PC-3 (cell line): Measurements from ENCODE around the gene MRPL50. TPM values are rescaled to one million over a fixed set of nuclear protein-coding genes. Genes with fewer than 3 reads are reported as not detected.

ENCODE experiments used
- ATAC-seq: fragments of 200-7000 bp; cut with Tn5 transposase; 2 replicates; pipeline ENCODE4 v1.9.1; 2020; ENCODE audit warnings: mild to moderate bottlenecking, moderate library complexity
- BruUV-seq: library from RNA; stranded (reverse); fragments of 400-500 nt; replicated peaks from 2 replicates; lab custom pipeline; 2021; lab: Mats Ljungman, UMichigan
- CTCF ChIA-PET: fragments of 300-600 bp; sonication (Branson Sonifier 250); formaldehyde crosslinking; loops from one replicate; lab custom pipeline; 2022; ENCODE audit warnings: antibody characterized with exemption; lab: Charles Lee
- POLR2A ChIA-PET: fragments of 300-600 bp; sonication (Branson Sonifier 250); formaldehyde crosslinking; loops from one replicate; lab custom pipeline; 2022; ENCODE audit warnings: antibody characterized with exemption; ENCODE audit not compliant: unreplicated experiment; lab: Charles Lee
- DNase-seq: peaks from one replicate; pipeline ENCODE4 v3.0.0-alpha.2; 2015
- H2AFZ ChIP-seq: fragments of 300-600 bp; sonication (generic); 2 replicates; pipeline ENCODE4 v1.6.0; 2016; ENCODE audit warnings: antibody characterized with exemption, low read length
- H3F3A ChIP-seq: fragments of 300-600 bp; sonication (generic); one replicate; pipeline ENCODE4 v1.6.0; 2017; ENCODE audit warnings: antibody characterized with exemption, low read length, control low read depth, mild to moderate bottlenecking; ENCODE audit not compliant: unreplicated experiment
- H3K27ac ChIP-seq: fragments of 300-600 bp; sonication (generic); 2 replicates; pipeline ENCODE4 v1.5.1; 2016; ENCODE audit warnings: mild to moderate bottlenecking, low read length
- H3K27me3 ChIP-seq: fragments of 300-600 bp; sonication (generic); 2 replicates; pipeline ENCODE4 v1.6.1; 2016; ENCODE audit warnings: low read length, mixed read lengths
- H3K36me3 ChIP-seq: fragments of 300-600 bp; sonication (generic); 2 replicates; pipeline ENCODE4 v1.6.1; 2016; ENCODE audit warnings: low read depth, mixed run types, low read length, mixed read lengths
- H3K4me1 ChIP-seq: fragments of 300-600 bp; sonication (generic); 2 replicates; pipeline ENCODE4 v1.5.1; 2016; ENCODE audit warnings: low read length; ENCODE audit not compliant: insufficient read depth
- H3K4me2 ChIP-seq: fragments of 300-600 bp; sonication (generic); 2 replicates; pipeline ENCODE4 v1.6.0; 2016; ENCODE audit warnings: low read length
- H3K4me3 ChIP-seq: fragments of 300-600 bp; sonication (generic); 2 replicates; pipeline ENCODE4 v1.5.1; 2016; ENCODE audit warnings: mild to moderate bottlenecking, low read length, mixed read lengths
- H3K79me2 ChIP-seq: fragments of 300-600 bp; sonication (generic); 2 replicates; pipeline ENCODE4 v1.6.1; 2017; ENCODE audit warnings: low read length, mixed read lengths
- H3K9ac ChIP-seq: fragments of 300-600 bp; sonication (generic); 2 replicates; pipeline ENCODE4 v1.6.0; 2016; ENCODE audit warnings: mild to moderate bottlenecking, low read length
- H3K9me2 ChIP-seq: fragments of 300-600 bp; sonication (generic); replicated peaks from 2 replicates; pipeline ENCODE4 v1.6.1; 2016; ENCODE audit warnings: mixed run types, low read length, mixed read lengths
- H3K9me3 ChIP-seq: fragments of 300-600 bp; sonication (generic); 2 replicates; pipeline ENCODE4 v1.6.1; 2016; ENCODE audit warnings: low read length, mixed read lengths
- H4K20me1 ChIP-seq: fragments of 300-600 bp; sonication (generic); 2 replicates; pipeline ENCODE4 v1.6.1; 2016; ENCODE audit warnings: low read length, mixed read lengths
- CTCF ChIP-seq: fragments of 300-600 bp; sonication (generic); conservative IDR thresholded peaks from 2 replicates; pipeline ENCODE4 v1.5.1; 2017; ENCODE audit warnings: antibody characterized with exemption, low read depth, mild to moderate bottlenecking, low read length
- EZH2 ChIP-seq: fragments of 300-600 bp; sonication (generic); IDR thresholded peaks from one replicate; pipeline ENCODE4 v1.6.1; 2017; ENCODE audit warnings: antibody characterized with exemption, mild to moderate bottlenecking, low read length; ENCODE audit not compliant: unreplicated experiment
- EZH2phosphoT487 ChIP-seq: fragments of 300-600 bp; sonication (generic); IDR thresholded peaks from 2 replicates; pipeline ENCODE4 v1.6.1; 2018; ENCODE audit warnings: mild to moderate bottlenecking, antibody characterized with exemption, low read length, borderline replicate concordance
- intact Hi-C: fragments of 100-400 bp; cut with micrococcal nuclease; formaldehyde crosslinking; loops from 2 replicates; pipeline ENCODE4 v1.9.0; 2023
- total RNA-seq: library from RNA; depleted of rRNA; stranded (reverse); fragments of >200 nt; gene quantifications from 2 replicates; pipeline ENCODE4 v1.2.3, GENCODE V29; 2014

MRPL50 gene
- total RNA-seq, 1 experiment from 2014 or later = 10.2 TPM

DNA sequence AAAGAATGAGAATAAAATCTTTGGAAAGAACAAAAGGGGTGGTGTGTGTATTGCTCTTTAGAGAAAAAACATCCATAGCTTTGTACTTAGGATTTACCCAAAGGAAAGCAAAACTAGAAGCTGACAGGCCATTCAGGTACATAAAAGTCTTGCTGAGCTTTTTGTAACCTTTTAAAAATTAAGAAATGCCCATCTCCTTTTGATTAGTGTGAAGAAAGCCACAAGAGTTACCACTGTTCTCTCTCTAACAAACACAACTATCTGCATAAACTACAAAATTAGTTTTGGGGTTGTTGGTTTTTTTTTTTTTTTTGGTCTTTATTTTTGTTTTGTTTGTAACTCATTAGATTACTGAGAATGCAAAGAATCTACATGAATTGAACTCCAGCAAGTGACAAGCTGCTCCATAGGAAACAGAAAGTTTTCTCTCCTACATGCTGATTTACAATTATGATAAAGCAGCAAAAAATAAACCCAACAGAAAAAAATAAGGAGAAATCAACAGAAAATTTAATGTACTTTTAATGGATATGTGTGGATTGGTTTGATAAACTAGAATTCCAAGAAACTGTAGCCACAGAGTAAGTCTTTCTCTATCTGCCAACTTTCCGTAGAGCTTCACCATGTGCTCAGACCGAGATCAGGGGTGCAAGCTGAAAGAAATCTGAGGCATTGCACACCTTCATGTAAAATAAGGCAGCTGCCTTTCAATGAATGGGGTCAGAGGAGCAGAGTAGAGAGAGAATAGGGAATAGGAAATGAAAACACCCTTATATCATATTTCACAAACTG lies 25.9 kb downstream of the MRPL50 start:
- Histone ChIP-seq H4K20me1 (no peaks in the 10 kb centered on the region), H3F3A (no peaks in the 10 kb centered on the region), H3K79me2 (no peaks in the 10 kb centered on the region), H3K27ac (no peak overlapping the region), H3K4me3 (no peak overlapping the region), H3K36me3 (no peaks in the 10 kb centered on the region), H2AFZ (no peak overlapping the region), H3K9me3 (no peaks in the 10 kb centered on the region), H3K4me1 (no peaks in the 10 kb centered on the region), H3K27me3 (no peaks in the 10 kb centered on the region), H3K9me2 (no peaks in the 10 kb centered on the region), H3K4me2 (no peak overlapping the region), H3K9ac (no peak overlapping the region)
- intact Hi-C loops = no loop called here
- no peak for TF ChIP-seq EZH2
- DNase-seq (no peak), ATAC-seq (no peak)
- POLR2A ChIA-PET = no interaction called here
- no TSS peak for BruUV-seq
- CTCF ChIA-PET = no interaction called here

DNA sequence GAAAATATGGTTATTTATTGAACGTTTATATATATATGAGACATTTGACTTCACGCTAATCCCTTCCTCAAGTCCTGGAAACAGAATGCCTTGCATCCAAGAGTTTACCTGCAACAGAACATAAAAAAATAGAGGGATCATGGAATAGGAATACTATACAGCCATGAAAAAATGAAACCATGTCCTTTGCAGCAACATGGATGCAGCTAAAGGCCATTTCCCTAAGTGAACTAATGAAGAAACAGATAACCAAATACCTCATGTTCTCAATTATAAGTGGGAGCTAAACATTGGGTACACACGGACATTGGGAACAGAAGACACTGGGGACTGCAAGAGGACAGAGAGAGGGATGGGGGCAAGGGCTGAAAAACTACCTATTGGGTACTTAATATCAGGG lies 26.6 kb downstream of the MRPL50 start:
- no peak for TF ChIP-seq CTCF
- TF ChIP-seq EZH2 = no peak
- no peak for TF ChIP-seq EZH2phosphoT487
- Histone ChIP-seq H3K79me2 (no peaks in the 10 kb centered on the region), H3K27ac (no peak overlapping the region), H3K4me3 (no peak overlapping the region), H3K9ac (no peak overlapping the region), H3F3A (no peaks in the 10 kb centered on the region), H4K20me1 (no peaks in the 10 kb centered on the region), H3K27me3 (no peaks in the 10 kb centered on the region), H2AFZ (no peak overlapping the region), H3K36me3 (no peaks in the 10 kb centered on the region), H3K9me3 (no peaks in the 10 kb centered on the region), H3K9me2 (no peaks in the 10 kb centered on the region), H3K4me1 (no peaks in the 10 kb centered on the region), H3K4me2 (no peak overlapping the region)
- POLR2A ChIA-PET = no interaction called here
- CTCF ChIA-PET = no interaction called here
- DNase-seq (no peak), ATAC-seq (no peak)
- BruUV-seq = no TSS peak
- intact Hi-C loops = no loop called here

- H4K20me1 ChIP-seq = no peaks in the 10 kb centered on the region
- TF ChIP-seq EZH2phosphoT487 (no peak), EZH2 (no peak), CTCF (no peak)
- ChIA-PET CTCF (interaction anchor here (0.8 kb wide), 1 partner anchor 768 kb away, joined by 3 read pairs; no protein-coding TSS in a partner anchor), POLR2A (no interaction called here)
- DNase-seq (no peak), ATAC-seq (no peak)
- no peaks in the 10 kb centered on the region for H3K9me2 ChIP-seq
- H2AFZ ChIP-seq = no peak overlapping the region
- intact Hi-C loops = no loop called here
- H3K4me1 ChIP-seq = no peaks in the 10 kb centered on the region
- no peaks in the 10 kb centered on the region for H3K27me3 ChIP-seq
- no peaks in the 10 kb centered on the region for H3K9me3 ChIP-seq
- H3F3A ChIP-seq = no peaks in the 10 kb centered on the region
- H3K9ac ChIP-seq = no peak overlapping the region
- no peaks in the 10 kb centered on the region for H3K79me2 ChIP-seq
- H3K36me3 ChIP-seq = no peaks in the 10 kb centered on the region
- no peak overlapping the region for H3K4me2 ChIP-seq
- H3K27ac ChIP-seq = no peak overlapping the region
- no peak overlapping the region for H3K4me3 ChIP-seq
- BruUV-seq = no TSS peak
These were observed 28.4 kb downstream of the MRPL50 start for GRCh38 chr9:101369884-101370531.
